ENCODE data around the gene CD177. TPM values are rescaled to one million over a fixed set of nuclear protein-coding genes. Genes with fewer than 3 reads are reported as not detected.
A peak's percentile ranks its signal among the peaks of the same experiment; 100 is the strongest.
"Not testable (repeated sequence)": the region's sequence is repeated elsewhere in the genome, so short reads cannot be mapped to it uniquely, and the experiment has no call there.

Gene CD177
- total RNA-seq, 4 donors from 2014 or later: 0.19 to 13.2 (median 5.1) TPM

DNA sequence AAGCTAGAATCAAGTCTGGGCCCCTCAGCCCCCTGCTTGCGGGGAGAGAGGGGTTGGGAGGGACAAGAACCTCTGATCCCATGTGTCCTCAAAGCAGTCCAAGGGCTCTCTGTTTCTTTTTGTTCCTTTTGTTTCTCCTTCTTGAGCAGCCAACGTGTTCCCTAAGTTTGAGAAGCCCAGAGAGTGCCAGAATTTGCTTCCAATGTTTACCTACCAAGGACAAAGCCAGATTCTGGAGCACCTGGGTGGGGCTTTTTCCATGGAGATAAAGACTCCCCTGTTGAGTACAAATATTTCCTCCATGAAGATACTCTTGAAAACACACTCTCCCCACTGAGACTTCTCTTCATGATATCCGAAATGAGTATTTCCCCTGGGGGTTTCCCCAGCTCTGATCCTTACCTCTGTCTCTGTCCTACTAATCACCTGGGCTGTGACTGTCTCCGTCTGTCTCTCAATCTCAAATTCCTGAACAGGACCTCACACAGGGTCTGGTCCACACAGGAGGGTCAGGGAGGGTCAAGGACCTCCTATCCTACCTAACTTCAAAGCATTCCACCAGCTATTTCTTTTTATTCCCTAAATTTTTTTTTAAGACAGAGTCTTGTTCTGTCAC lies 27.4 kb downstream of the CD177 start:
- Histone ChIP-seq H3K9me3 (no peaks in the 10 kb centered on the region), H3K4me3 (no peak overlapping the region), H3K27me3 (peaks cover 0 to 18% (median 0%) of the 10 kb centered on the region in 4 donors), H3K27ac (no peak overlapping the region), H3K4me1 (peaks cover 8 to 32% (median 9%) of the 10 kb centered on the region in 3 donors), H3K36me3 (no peaks in the 10 kb centered on the region)
- TF ChIP-seq CTCF (IDR thresholded peaks at IDR 0.05): no peak
- DNase-seq: no peak
- intact Hi-C loops (cut with DNase I): no loop called here
- 23 to 31% methylated on average over 4 of the region's 4 CpGs for WGBS, 2 donors

- H3K36me3 ChIP-seq; H3K4me3 ChIP-seq; H3K9me3 ChIP-seq; H3K27ac ChIP-seq; DNase-seq; intact Hi-C loops (cut with DNase I): not testable (repeated sequence)
- peaks cover 0 to 18% (median 0%) of the 10 kb centered on the region in 4 donors for H3K27me3 ChIP-seq
- 39 to 46% methylated on average over 7 to 8 of the region's 12 CpGs for WGBS, 2 donors
- peaks cover 8 to 32% (median 9%) of the 10 kb centered on the region in 3 donors for H3K4me1 ChIP-seq
These were observed 29.2 kb downstream of the CD177 start for GRCh38 chr19:43382586-43383216.

GRCh38 chr19:43383254-43383653 lies 29.8 kb downstream of the CD177 start:
- H3K27ac ChIP-seq; DNase-seq; intact Hi-C loops (cut with DNase I); H3K9me3 ChIP-seq; H3K4me3 ChIP-seq; H3K36me3 ChIP-seq: not testable (repeated sequence)
- WGBS, 2 donors: 53 to 67% methylated on average over 7 of the region's 7 CpGs
- Histone ChIP-seq H3K4me1 (peaks cover 8 to 32% (median 9%) of the 10 kb centered on the region in 3 donors), H3K27me3 (peaks cover 0 to 18% (median 0%) of the 10 kb centered on the region in 4 donors)

- peaks cover 0 to 18% (median 0%) of the 10 kb centered on the region in 4 donors for H3K27me3 ChIP-seq
- H3K4me1 ChIP-seq: peaks cover 8 to 32% (median 9%) of the 10 kb centered on the region in 3 donors
- H3K4me3 ChIP-seq; intact Hi-C loops (cut with DNase I); DNase-seq; H3K9me3 ChIP-seq; H3K27ac ChIP-seq; H3K36me3 ChIP-seq: not testable (repeated sequence)
- 28 to 30% methylated on average over 2 to 3 of the region's 3 CpGs for WGBS, 2 donors
These were observed 30.3 kb downstream of the CD177 start for GRCh38 chr19:43383759-43384158.

DNA sequence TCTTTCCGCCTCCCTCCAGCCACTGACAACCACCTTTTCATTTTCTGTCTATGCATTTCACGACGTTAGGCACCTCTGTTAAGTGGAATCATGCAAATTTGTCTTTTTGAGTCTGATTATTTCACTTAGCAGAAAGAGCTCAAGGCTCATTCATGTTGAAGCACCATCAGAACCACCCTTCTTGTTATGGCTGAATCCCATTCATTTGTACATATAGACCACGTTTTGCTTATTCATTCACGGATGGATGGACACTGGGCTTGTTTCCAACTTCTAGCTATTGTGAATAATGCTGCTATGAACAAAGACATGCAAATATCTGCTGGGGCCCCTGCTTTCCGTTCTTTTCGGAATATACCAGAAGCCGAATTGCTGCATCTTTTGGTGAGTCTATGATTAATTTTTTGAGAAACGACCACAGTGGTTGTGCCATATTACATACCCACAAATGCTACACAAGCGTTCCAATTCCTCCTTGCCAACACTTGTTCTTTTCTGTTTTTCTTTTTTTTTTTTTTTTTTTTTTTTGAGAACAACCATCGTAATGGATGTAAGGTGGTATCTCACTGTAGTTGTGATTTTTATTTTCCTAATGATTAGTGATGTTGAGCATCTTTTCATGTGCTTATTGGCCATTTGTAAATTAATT lies 37.5 kb downstream of the CD177 start:
- intact Hi-C loops (cut with DNase I); H3K27ac ChIP-seq; H3K9me3 ChIP-seq; DNase-seq; H3K36me3 ChIP-seq; H3K4me3 ChIP-seq: not testable (repeated sequence)
- Histone ChIP-seq H3K4me1 (peaks cover 0 to 24% (median 0%) of the 10 kb centered on the region in 3 donors), H3K27me3 (peaks cover 0 to 20% (median 0%) of the 10 kb centered on the region in 4 donors)
- WGBS, 2 donors: 30 to 50% methylated on average over 11 of the region's 11 CpGs

GRCh38 chr19:43391552-43391935 lies 38.1 kb downstream of the CD177 start:
- H3K27ac ChIP-seq; intact Hi-C loops (cut with DNase I); DNase-seq; H3K9me3 ChIP-seq; H3K36me3 ChIP-seq; H3K4me3 ChIP-seq: not testable (repeated sequence)
- 44 to 71% methylated on average over 6 of the region's 6 CpGs for WGBS, 2 donors
- Histone ChIP-seq H3K27me3 (peaks cover 0 to 20% (median 0%) of the 10 kb centered on the region in 4 donors), H3K4me1 (peaks cover 0 to 28% (median 0%) of the 10 kb centered on the region in 3 donors)

DNA sequence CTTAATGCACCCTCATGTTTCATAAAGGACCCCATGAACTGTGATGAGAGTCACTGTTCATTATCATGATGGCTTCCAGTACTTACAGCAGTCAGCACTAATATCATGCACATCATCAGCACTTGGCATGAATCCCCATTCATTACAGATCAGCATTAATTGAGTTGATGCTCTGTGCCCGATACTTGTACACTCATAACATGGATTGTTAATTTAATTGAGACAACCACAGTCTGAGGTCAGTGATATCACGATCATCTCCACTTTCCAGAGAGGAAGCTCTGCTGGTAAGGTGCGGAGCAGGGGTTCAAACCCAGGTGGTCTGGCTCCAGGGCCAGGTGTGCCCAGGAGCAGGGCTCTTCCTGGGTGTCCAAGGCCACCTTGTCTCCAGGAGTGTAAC lies 40.0 kb downstream of the CD177 start:
- WGBS, 2 donors: no CpG with 5 or more reads among the region's 3 CpGs
- Histone ChIP-seq H3K27me3 (peaks cover 0 to 24% (median 0%) of the 10 kb centered on the region in 4 donors), H3K4me1 (peaks cover 0 to 30% (median 0%) of the 10 kb centered on the region in 3 donors)
- H3K4me3 ChIP-seq; intact Hi-C loops (cut with DNase I); H3K36me3 ChIP-seq; DNase-seq; H3K9me3 ChIP-seq; H3K27ac ChIP-seq: not testable (repeated sequence)

GRCh38 chr19:43395561-43395960 lies 42.1 kb downstream of the CD177 start:
- Histone ChIP-seq H3K9me3 (no peaks in the 10 kb centered on the region), H3K27ac (peak overlapping the region in 1 of 4 donors; percentile 54), H3K4me1 (peaks cover 0 to 32% (median 0%) of the 10 kb centered on the region in 3 donors), H3K27me3 (peaks cover 0 to 18% (median 0%) of the 10 kb centered on the region in 4 donors), H3K4me3 (no peak overlapping the region), H3K36me3 (no peaks in the 10 kb centered on the region)
- 20 to 67% methylated on average over 1 to 4 of the region's 6 CpGs for WGBS, 2 donors
- TF ChIP-seq CTCF (IDR thresholded peaks at IDR 0.05) (no peak), POLR2A (IDR thresholded peaks at IDR 0.05) (no peak)
- intact Hi-C loops (cut with DNase I): no loop called here
- no peak for DNase-seq
